SK-N-MC (cell line): Measurements from ENCODE around the gene GRIN3A.

ENCODE experiments used
- DNase-seq: peaks from one replicate; pipeline ENCODE4 v3.0.0-alpha.2; 2011; ENCODE audit warnings: low read depth, low spot score
- H3K27ac ChIP-seq: fragments of 200-600 bp; sonication (generic); 2 replicates; pipeline ENCODE4 v1.5.1; 2016; ENCODE audit warnings: mixed run types
- H3K36me3 ChIP-seq: fragments of 200-600 bp; sonication (generic); 2 replicates; pipeline ENCODE4 v1.6.1; 2017; ENCODE audit warnings: antibody characterized with exemption, low read length, mixed read lengths; ENCODE audit not compliant: insufficient read depth
- H3K4me3 ChIP-seq: fragments of 200-600 bp; sonication (generic); 2 replicates; pipeline ENCODE4 v1.5.1; 2016
- H3K9ac ChIP-seq: fragments of 200-600 bp; sonication (generic); 2 replicates; pipeline ENCODE4 v1.8.0; 2017; ENCODE audit warnings: mixed run types, mixed read lengths; ENCODE audit not compliant: insufficient read length
- H3K9me3 ChIP-seq: fragments of 200-600 bp; sonication (generic); 2 replicates; pipeline ENCODE4 v1.6.1; 2017; ENCODE audit warnings: low read depth, mild to moderate bottlenecking, antibody characterized with exemption, low read length, moderate library complexity, mixed read lengths
- EZH2 ChIP-seq: fragments of 200-600 bp; sonication (generic); IDR thresholded peaks from one replicate; pipeline ENCODE4 v1.6.1; 2017; ENCODE audit warnings: antibody characterized with exemption
- FOXP2 ChIP-seq: optimal IDR thresholded peaks from 2 replicates; pipeline ENCODE3; 2011; ENCODE audit warnings: mild to moderate bottlenecking, moderate library complexity; ENCODE audit not compliant: insufficient read depth; ENCODE audit errors: extremely low read length, control extremely low read depth
- POLR2AphosphoS5 ChIP-seq: IDR thresholded peaks from 2 replicates; pipeline ENCODE4 v1.6.1; 2012; ENCODE audit warnings: mild to moderate bottlenecking, low read depth, low read length, borderline replicate concordance

Gene GRIN3A

DNA sequence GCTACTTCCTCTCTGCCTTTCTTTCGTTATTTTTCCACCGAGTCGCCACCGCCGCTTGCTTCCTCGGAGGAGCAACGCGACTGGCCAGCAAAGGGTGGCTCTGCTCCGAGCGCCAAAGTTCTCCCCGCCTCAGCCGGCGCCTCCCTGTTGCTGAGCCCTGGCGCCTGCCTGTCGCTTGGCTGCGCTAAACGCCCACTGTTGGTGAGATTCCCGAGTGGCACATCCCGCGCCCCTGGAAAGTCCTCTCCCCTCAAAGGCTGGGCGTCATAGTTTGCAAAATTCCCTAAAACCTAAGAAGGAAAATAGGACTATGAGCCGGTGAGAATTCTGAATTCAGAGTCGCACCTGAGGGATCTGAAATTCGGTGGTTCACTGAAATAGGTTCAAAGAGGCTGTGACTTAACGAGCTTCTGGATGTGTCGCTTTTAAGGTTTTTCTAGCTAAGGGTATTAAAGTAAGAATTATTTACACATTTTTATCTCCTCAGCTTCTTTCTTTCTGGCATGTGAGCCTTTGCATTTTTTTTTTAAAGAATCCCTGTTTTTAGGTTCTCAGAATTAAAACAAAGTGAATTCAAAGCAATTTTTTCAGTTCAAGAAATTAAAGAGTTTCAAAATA, at the start of gene GRIN3A:
Gene GRIN3A (minus strand): TSS at position 82 of the 618 bp plus-strand sequence. CDS start 668 bp downstream, outside the sequence.
- TF ChIP-seq FOXP2 (no peak), EZH2 (no peak), POLR2AphosphoS5 (no peak)
- no peaks in the 10 kb centered on the region for H3K36me3 ChIP-seq
- no peak within 1 kb of the TSS for H3K9ac ChIP-seq
- peak within 1 kb of the TSS; percentile 72 for H3K4me3 ChIP-seq
- DNase-seq: no peak
- no peaks in the 10 kb centered on the region for H3K9me3 ChIP-seq
- no peak within 1 kb of the TSS for H3K27ac ChIP-seq

- DNase-seq: no peak
Observed at GRCh38 chr9:101787891-101788290, 49.4 kb upstream of the GRIN3A start.

DNA sequence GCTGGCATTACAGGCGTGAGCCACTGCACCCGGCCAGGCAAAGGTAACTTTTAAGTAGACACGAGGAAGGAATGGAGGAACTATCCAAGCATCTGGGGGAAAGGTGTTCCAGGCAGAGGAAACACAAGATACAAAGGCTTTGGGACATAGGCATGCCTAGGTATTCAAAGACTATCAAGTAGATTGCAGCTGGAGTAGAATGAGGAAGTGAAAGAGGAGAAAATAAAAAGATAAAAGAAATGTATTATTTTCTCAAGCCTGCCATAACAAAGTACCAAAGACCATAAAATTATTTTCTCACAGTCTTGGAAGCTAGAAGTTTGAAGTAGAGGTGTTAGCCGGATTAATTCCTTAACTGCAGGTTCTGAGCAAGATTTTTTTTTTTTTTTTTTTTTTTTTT, 39.9 kb upstream of the GRIN3A start:
- Histone ChIP-seq H3K9me3 (no peaks in the 10 kb centered on the region), H3K36me3 (no peaks in the 10 kb centered on the region), H3K4me3 (no peak overlapping the region), H3K27ac (no peak overlapping the region), H3K9ac (no peak overlapping the region)
- TF ChIP-seq POLR2AphosphoS5 (no peak), EZH2 (no peak), FOXP2 (no peak)
- DNase-seq: no peak

More at GRCh38 chr9:101787891-101788290, 49.4 kb upstream of the GRIN3A start:
- no peaks in the 10 kb centered on the region for H3K9me3 ChIP-seq
- H3K9ac ChIP-seq: no peak overlapping the region
- no peak overlapping the region for H3K4me3 ChIP-seq
- no peak overlapping the region for H3K27ac ChIP-seq
- no peak for TF ChIP-seq POLR2AphosphoS5
- no peak for TF ChIP-seq EZH2
- TF ChIP-seq FOXP2: no peak
- H3K36me3 ChIP-seq: no peaks in the 10 kb centered on the region

DNA sequence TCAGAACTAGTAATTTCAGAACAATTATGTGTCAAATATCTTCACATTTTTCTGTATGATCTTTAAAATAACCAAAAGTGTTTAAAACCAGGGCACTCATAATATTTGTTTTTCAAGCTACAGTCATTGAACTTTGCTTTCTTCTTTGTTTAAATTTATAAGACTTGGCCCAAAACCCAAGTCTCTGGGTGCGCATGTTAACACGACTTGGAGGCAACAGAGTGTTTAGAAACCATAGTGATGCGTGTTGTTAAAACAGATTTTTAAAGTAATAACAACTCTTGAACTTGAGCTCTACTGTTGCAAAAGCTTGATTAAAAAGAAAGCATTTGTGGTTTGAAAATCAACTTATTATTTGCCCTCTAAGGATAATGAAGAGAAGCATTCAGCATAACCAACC, 26.0 kb upstream of the GRIN3A start:
- Histone ChIP-seq H3K4me3 (no peak overlapping the region), H3K9me3 (no peaks in the 10 kb centered on the region)
- no peak for DNase-seq

GRCh38 chr9:101758304-101758930, 20.0 kb upstream of the GRIN3A start:
- Histone ChIP-seq H3K36me3 (no peaks in the 10 kb centered on the region), H3K4me3 (no peak overlapping the region), H3K27ac (0 out of 2 replicates have a peak overlapping the region, but pooled peaks have one; percentile 7), H3K9ac (no peak overlapping the region), H3K9me3 (no peaks in the 10 kb centered on the region)
- TF ChIP-seq EZH2 (no peak), POLR2AphosphoS5 (no peak), FOXP2 (no peak)
- DNase-seq: no peak

More for the DNA sequence above, 26.0 kb upstream of the GRIN3A start:
- Histone ChIP-seq H3K9ac (no peak overlapping the region), H3K36me3 (no peaks in the 10 kb centered on the region), H3K27ac (no peak overlapping the region)
- TF ChIP-seq EZH2 (no peak), FOXP2 (no peak), POLR2AphosphoS5 (no peak)

- Histone ChIP-seq H3K27ac (no peak overlapping the region), H3K36me3 (no peaks in the 10 kb centered on the region), H3K9me3 (no peaks in the 10 kb centered on the region), H3K4me3 (no peak overlapping the region), H3K9ac (no peak overlapping the region)
- TF ChIP-seq EZH2 (no peak), FOXP2 (no peak), POLR2AphosphoS5 (no peak)
- no peak for DNase-seq
Observed at GRCh38 chr9:101753716-101754115, 15.3 kb upstream of the GRIN3A start.

DNA sequence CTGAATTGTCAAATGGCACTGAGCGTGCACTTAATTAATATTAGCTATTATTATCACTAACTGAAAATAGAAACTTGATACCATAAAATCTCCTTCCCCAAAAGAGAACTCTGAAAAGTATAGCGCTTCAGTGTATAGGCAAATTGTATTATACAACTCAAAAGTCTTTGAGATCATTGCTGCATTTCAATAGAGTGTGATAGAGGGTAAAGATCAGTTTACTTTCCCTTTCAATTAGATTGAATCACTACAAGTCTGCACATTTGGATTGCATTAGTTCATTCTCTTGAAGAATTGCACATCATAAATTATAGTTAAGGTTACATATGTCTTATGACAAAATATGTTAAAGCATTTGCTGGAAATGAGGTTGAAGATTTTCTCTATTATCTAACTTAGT, 13.4 kb upstream of the GRIN3A start:
- H3K9ac ChIP-seq: no peak overlapping the region
- TF ChIP-seq POLR2AphosphoS5 (no peak), EZH2 (no peak), FOXP2 (no peak)

DNA sequence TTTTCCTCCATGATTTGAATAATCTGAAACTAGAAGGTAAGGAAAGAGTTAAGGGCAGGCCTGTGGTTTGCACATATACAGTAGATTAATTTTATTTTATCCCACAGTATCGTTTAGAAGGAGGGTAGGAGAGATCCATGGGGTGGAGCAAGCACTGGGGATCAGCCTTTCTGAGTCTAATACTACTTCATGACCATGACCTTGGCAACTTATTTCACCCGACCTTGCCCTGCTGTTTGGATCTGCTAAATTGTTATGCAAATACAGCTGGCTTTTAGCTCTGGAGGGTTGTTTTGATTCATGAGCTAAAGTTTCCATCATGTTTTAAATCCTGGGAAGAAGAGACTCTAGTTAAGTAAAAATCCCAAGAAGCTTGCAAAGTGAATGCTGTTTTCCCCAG, 864 bp upstream of the GRIN3A start:
- H3K9ac ChIP-seq: no peak overlapping the region

More for the DNA sequence above, 13.4 kb upstream of the GRIN3A start:
- no peaks in the 10 kb centered on the region for H3K9me3 ChIP-seq
- H3K4me3 ChIP-seq: no peak overlapping the region
- no peak for DNase-seq
- H3K27ac ChIP-seq: no peak overlapping the region
- H3K36me3 ChIP-seq: no peaks in the 10 kb centered on the region

More for the DNA sequence above, 864 bp upstream of the GRIN3A start:
- H3K9me3 ChIP-seq: no peaks in the 10 kb centered on the region
- no peaks in the 10 kb centered on the region for H3K36me3 ChIP-seq
- DNase-seq: no peak
- H3K4me3 ChIP-seq: no peak overlapping the region
- no peak overlapping the region for H3K27ac ChIP-seq
- TF ChIP-seq POLR2AphosphoS5: no peak
- TF ChIP-seq EZH2: no peak
- no peak for TF ChIP-seq FOXP2
